Measurements from ENCODE around the gene LAYN. TPM values are rescaled to one million over a fixed set of nuclear protein-coding genes. Genes with fewer than 3 reads are reported as not detected.

LAYN gene
- total RNA-seq, 1 experiment from 2014 or later = 9.6 TPM

- peak; percentile 92 for DNase-seq (ENCODE audit: low spot score)
- H3K27ac ChIP-seq (ENCODE audit: low read depth, low read length, poor library complexity, severe bottlenecking) = no peak within 1 kb of the TSS
- POLR2A ChIA-PET (ENCODE audit: low non-redundant PET) = interaction anchor here (0.6 kb wide), 1 partner anchor 327 kb away, joined by 4 read pairs; no protein-coding TSS in a partner anchor
These were observed 26.1 kb upstream of the LAYN start, which contains the start of gene HOATZ for GRCh38 chr11:111514216-111515031. HOATZ (plus strand) TSS chr11:111514778; CDS start chr11:111514785, 7 bp downstream.

DNA sequence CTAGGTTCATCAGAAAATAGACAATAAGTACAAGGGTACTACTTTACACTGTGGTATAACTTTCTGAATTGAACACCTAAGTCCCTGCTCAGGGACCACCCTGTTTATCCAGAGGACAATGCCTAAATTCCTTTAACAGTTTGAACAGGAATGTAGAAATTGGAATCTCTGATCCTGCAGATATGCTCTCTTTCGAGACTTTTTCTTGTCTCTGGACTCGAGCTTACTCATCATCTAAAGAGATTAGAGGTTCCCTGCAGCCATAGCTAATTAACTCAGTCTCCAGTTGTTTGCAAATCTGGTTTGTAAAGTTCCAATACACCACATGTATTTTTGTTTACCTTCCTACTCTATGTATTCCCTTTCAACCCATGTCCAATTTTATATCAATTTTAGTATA is 24.9 kb upstream of the LAYN start:
- Histone ChIP-seq H3K27ac (ENCODE audit: low read depth, low read length, poor library complexity, severe bottlenecking) (no peak overlapping the region), H3K27me3 (replicated peaks; ENCODE audit: insufficient read depth, low read depth, low read length, poor library complexity) (no peaks in the 10 kb centered on the region), H3K36me3 (ENCODE audit: insufficient read depth, low read length, poor library complexity, severe bottlenecking) (no peaks in the 10 kb centered on the region), H3K4me3 (ENCODE audit: low read depth, low read length, poor library complexity, severe bottlenecking) (no peak overlapping the region), H3K4me1 (ENCODE audit: insufficient read depth, low read length, poor library complexity, severe bottlenecking) (peaks cover 26% of the 10 kb centered on the region), H3K9me3 (ENCODE audit: low read depth, low read length, poor library complexity, severe bottlenecking) (no peaks in the 10 kb centered on the region)
- intact Hi-C loops (cut with micrococcal nuclease; ENCODE audit: unreplicated experiment) = no loop called here
- TF ChIP-seq EZH2 (IDR thresholded peaks at IDR 0.05; ENCODE audit: borderline replicate concordance, low read depth, low read length, poor library complexity, severe bottlenecking) = no peak
- TF ChIP-seq, protein P1, sequence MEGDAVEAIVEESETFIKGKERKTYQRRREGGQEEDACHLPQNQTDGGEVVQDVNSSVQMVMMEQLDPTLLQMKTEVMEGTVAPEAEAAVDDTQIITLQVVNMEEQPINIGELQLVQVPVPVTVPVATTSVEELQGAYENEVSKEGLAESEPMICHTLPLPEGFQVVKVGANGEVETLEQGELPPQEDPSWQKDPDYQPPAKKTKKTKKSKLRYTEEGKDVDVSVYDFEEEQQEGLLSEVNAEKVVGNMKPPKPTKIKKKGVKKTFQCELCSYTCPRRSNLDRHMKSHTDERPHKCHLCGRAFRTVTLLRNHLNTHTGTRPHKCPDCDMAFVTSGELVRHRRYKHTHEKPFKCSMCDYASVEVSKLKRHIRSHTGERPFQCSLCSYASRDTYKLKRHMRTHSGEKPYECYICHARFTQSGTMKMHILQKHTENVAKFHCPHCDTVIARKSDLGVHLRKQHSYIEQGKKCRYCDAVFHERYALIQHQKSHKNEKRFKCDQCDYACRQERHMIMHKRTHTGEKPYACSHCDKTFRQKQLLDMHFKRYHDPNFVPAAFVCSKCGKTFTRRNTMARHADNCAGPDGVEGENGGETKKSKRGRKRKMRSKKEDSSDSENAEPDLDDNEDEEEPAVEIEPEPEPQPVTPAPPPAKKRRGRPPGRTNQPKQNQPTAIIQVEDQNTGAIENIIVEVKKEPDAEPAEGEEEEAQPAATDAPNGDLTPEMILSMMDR (conservative IDR thresholded peaks at IDR 0.05; ENCODE audit: low read depth, low read length) = no peak
- CTCF ChIA-PET = no interaction called here
- no TSS peak for BruUV-seq (replicated peaks)
- POLR2A ChIA-PET (ENCODE audit: low non-redundant PET) = no interaction called here
- DNase-seq (ENCODE audit: low spot score) = peak; percentile 31

More at GRCh38 chr11:111514216-111515031, 26.1 kb upstream of the LAYN start, which contains the start of gene HOATZ:
- Histone ChIP-seq H3K4me1 (ENCODE audit: insufficient read depth, low read length, poor library complexity, severe bottlenecking) (peaks cover 15% of the 10 kb centered on the region), H3K9me3 (ENCODE audit: low read depth, low read length, poor library complexity, severe bottlenecking) (no peaks in the 10 kb centered on the region), H3K36me3 (ENCODE audit: insufficient read depth, low read length, poor library complexity, severe bottlenecking) (no peaks in the 10 kb centered on the region), H3K4me3 (ENCODE audit: low read depth, low read length, poor library complexity, severe bottlenecking) (peak within 1 kb of the TSS; percentile 31), H3K27me3 (replicated peaks; ENCODE audit: insufficient read depth, low read depth, low read length, poor library complexity) (no peaks in the 10 kb centered on the region)
- BruUV-seq (replicated peaks) = no TSS peak
- intact Hi-C loops (cut with micrococcal nuclease; ENCODE audit: unreplicated experiment) = no loop called here
- TF ChIP-seq, protein P1 (conservative IDR thresholded peaks at IDR 0.05; ENCODE audit: low read depth, low read length) = 0 out of 2 replicates have a peak, but pooled peaks have one; percentile 40
- TF ChIP-seq EZH2 (IDR thresholded peaks at IDR 0.05; ENCODE audit: borderline replicate concordance, low read depth, low read length, poor library complexity, severe bottlenecking) = no peak
- CTCF ChIA-PET = interaction anchor here (0.6 kb wide), 1 partner anchor 745 kb away, joined by 3 read pairs; no protein-coding TSS in a partner anchor

DNA sequence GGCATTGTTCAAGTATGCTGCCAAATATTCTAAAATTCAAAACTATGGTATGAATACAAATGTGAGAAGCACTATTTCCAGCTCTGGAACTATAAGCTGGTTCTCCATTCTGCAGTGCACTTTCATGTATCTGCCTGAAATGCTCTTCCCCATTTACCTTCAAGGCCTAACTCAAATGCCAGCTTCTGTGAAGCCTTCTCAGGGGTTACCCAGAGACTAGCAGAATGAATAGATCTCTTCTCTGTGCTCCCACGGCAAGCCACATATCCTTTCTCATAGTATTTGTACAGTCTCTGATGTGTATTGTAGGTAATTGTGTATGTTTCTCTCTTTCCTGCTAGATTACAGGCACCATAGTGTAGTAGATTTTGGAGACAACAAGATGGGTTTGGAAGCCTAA is 21.9 kb upstream of the LAYN start:
- ChIA-PET POLR2A (ENCODE audit: low non-redundant PET) (no interaction called here), CTCF (no interaction called here)
- Histone ChIP-seq H3K9me3 (ENCODE audit: low read depth, low read length, poor library complexity, severe bottlenecking) (no peaks in the 10 kb centered on the region), H3K4me3 (ENCODE audit: low read depth, low read length, poor library complexity, severe bottlenecking) (no peak overlapping the region), H3K36me3 (ENCODE audit: insufficient read depth, low read length, poor library complexity, severe bottlenecking) (no peaks in the 10 kb centered on the region), H3K27me3 (replicated peaks; ENCODE audit: insufficient read depth, low read depth, low read length, poor library complexity) (no peaks in the 10 kb centered on the region), H3K27ac (ENCODE audit: low read depth, low read length, poor library complexity, severe bottlenecking) (no peak overlapping the region), H3K4me1 (ENCODE audit: insufficient read depth, low read length, poor library complexity, severe bottlenecking) (peaks cover 31% of the 10 kb centered on the region)
- intact Hi-C loops (cut with micrococcal nuclease; ENCODE audit: unreplicated experiment) = no loop called here
- no peak for DNase-seq (ENCODE audit: low spot score)
- BruUV-seq (replicated peaks) = no TSS peak
- TF ChIP-seq, protein P1 (conservative IDR thresholded peaks at IDR 0.05; ENCODE audit: low read depth, low read length) = no peak
- no peak for TF ChIP-seq EZH2 (IDR thresholded peaks at IDR 0.05; ENCODE audit: borderline replicate concordance, low read depth, low read length, poor library complexity, severe bottlenecking)

All from A673 (cell line).